ENCODE results near the gene SEPTIN12. TPM values are rescaled to one million over a fixed set of nuclear protein-coding genes. Genes with fewer than 3 reads are reported as not detected.

Gene SEPTIN12
- total and polyA plus RNA-seq, 10 of the 15 experiments (the other 5 are each of a cell fraction or from before 2014, with no cell fraction given) = not detected

GRCh38 chr16:4798456-4798855 lies 10.3 kb upstream of the SEPTIN12 start (continued):
- no peak for TF ChIP-seq BCLAF1 (IDR thresholded peaks at IDR 0.05)
- TF ChIP-seq MYC (IDR thresholded peaks at IDR 0.05; ENCODE audit: insufficient read depth, insufficient read length, insufficient replicate concordance, low read length, severe bottlenecking) = no peak
- TF ChIP-seq ZNF687 (IDR thresholded peaks at IDR 0.05) = no peak
- no peak for TF ChIP-seq MAX (IDR thresholded peaks at IDR 0.05; ENCODE audit: low read depth, low read length)
- no peak for TF ChIP-seq TCF7 (IDR thresholded peaks at IDR 0.05; ENCODE audit: borderline replicate concordance)
- no peak for TF ChIP-seq SMARCA5 (IDR thresholded peaks at IDR 0.05)
- no peak for TF ChIP-seq EED (IDR thresholded peaks at IDR 0.05; ENCODE audit: low read depth)
- no peak for TF ChIP-seq FOXM1 (IDR thresholded peaks at IDR 0.05; ENCODE audit: low read depth, low read length)
- no peak for TF ChIP-seq CBX3 (IDR thresholded peaks at IDR 0.05; ENCODE audit: borderline replicate concordance, low read depth)
